ENCODE data around the gene FUT3.
"Not testable (repeated sequence)": the region's sequence is repeated elsewhere in the genome, so short reads cannot be mapped to it uniquely, and the experiment has no call there.

The FUT3 gene

GRCh38 chr19:5844456-5845433 is 6.5 kb downstream of the FUT3 start:
- DNase-seq, result no peak

DNA sequence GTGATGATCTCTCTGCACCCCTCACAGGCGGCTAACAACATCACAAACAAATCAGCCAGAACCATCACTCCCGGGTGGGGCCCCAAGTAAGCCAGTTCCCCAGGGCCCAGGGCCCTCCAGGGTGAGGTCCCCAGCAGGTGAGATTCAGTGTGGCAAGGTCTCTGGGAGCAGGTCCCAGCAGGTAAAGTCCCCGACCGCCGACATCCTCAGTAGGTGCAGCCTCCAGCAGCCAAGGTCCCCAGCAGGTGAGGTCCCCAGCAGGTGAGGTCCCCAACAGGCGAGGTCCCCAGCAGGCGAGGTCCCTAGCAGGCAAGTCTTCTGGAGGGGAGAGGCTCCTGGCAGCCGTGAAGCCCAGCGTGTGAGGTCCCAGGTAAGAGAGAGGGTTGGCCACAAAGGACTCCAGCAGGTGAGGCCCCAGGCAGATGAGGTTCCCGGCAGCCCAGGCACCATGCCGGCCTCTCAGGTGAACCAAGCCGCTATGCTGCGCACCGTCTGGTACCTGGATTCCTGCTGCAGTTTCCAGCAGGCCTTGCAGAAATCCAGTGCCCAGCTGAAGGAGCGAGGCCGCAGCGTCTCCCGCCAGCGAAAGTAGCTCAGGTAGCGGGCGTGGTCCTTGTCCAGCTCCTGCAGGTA is 7.8 kb downstream of the FUT3 start:
- DNase-seq, result no peak

GRCh38 chr19:5841735-5842111 is 9.5 kb downstream of the FUT3 start:
- not testable (repeated sequence) for DNase-seq

DNA sequence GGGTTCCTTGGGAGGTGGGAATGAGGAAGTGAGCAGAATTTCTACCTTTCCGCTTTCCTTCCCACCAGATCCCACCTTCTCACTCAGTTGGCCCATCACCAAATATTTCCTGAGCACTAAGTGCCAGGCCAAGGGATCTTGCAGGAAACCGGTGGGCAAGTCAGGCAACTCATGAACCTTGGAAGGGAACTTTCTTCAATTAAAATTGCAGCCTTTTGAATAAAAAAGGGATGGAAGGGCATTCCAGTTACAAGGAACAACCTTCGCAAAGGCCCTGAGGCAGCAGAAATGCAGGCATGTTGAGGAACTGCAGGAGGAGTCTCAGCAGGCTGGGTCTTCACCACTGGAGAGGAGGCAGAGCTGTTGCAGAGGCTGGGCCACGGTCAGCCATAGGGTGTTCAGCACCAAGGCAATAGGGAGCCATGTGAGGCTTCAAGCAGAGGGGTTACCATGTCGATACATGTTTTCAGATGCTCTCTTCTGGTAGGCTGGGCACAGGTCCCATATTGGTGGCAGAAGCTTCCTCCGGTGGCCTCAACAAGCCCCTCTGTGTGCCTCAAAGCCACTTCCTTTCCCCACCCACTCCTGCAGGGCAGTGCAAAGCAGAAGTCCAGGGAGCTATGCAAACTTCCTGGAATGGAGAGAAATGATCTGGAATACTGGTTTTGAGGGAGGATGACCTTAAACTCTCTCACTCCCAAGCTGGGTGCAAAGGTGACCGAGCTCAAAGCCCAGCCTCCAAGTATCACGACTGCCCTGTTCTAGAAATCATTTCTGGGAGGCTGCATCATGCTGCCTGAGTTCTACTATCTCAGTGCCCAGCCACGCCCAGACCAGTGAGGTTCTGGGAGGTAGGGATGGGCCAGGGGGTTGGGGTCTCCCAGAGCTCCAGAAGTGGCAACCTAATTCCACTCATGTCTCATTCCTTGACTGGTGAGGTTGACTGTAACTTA is 11.9 kb downstream of the FUT3 start, which contains the start of gene FUT6:
FUT6 (minus strand) TSS at position 638 of the 953 bp plus-strand sequence. CDS start 7,135 bp downstream, outside the sequence.
- DNase-seq, result no peak

GRCh38 chr19:5838353-5839064 is 12.7 kb downstream of the FUT3 start:
- no peak for DNase-seq

DNA sequence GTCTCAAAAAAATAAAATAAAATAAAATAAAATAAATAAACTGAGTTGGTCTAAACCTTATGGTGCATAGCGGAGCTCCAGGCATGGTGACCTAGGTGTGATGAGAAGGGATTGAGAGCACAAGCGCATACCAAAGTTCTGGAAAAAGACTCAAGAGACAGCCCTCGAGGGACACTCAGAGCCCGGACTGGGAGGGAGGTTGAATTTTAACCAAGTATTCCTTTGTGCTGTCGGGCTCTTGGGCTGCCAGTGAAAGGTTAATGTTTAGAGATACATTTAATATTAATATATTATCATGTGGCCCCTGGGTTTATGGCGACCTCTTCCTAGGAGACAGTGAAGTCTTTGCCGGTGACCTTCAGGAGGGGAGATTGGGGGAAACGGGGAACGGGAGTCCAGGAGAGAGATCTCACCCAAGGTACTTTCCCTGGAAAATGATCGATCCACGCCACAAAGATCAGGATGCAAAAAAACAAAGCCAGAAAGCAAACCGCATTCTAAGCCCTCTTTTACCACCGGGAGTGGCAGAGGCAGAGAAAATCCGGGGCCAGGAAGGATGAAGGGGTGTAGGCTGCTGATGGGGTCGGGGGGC is 13.4 kb downstream of the FUT3 start:
- no peak for DNase-seq

DNA sequence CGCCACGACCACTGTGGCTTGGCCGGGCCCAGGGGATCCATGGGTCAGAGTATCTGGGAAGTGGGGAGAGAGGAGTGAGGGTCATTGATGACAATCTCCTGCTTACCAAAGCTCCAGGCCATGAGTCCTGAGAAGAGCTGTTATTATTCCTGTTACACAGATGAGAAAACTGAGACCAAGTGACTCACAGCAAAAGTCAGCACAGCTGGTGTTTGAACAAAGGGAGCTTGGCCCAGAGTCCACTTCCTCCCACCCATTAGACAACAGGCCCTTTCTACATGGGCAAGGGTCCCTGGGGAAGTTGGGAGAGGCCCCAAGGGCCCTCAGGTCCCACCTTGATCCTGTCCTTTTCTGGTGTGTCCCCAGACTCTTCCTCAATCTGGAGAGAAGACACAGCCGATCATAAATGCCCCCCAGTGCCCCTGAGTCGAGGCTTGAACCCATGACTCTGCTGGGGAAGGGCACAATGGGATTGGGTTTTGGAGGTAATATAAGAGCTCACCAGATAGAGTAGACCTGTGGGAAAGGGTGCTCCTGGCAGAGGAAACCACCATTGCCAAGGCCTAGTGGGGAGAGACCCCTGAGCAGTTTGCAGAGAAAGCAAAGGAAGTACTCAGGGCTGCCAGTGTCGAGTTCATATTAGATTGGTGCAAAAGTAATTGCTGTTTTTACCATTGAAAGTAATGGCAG is 18.6 kb downstream of the FUT3 start:
- no peak for DNase-seq

DNA sequence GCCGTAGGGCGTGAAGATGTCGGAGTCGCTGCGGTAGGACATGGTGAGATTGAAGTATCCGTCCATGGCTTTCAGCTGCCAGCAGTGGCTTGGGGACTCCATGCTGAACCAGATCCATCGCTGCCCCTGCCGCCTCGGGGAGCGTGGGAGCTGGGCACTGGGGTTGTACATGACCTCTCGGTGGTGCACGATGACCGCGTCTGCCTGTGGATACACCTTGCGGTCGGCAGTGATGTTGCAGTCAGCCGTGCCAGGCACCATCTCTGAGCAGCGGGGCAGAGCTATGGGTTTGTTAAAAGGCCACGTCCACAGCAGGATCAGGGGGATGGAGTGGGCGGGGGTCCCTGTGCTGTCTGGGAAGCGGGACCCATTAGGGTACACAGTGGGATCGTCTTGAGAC is 19.2 kb downstream of the FUT3 start:
- DNase-seq, result no peak

- no peak for DNase-seq
Observed at GRCh38 chr19:5831159-5831558, 20.1 kb downstream of the FUT3 start.

- DNase-seq, result no peak
Observed at GRCh38 chr19:5829567-5830310, 21.5 kb downstream of the FUT3 start.

DNA sequence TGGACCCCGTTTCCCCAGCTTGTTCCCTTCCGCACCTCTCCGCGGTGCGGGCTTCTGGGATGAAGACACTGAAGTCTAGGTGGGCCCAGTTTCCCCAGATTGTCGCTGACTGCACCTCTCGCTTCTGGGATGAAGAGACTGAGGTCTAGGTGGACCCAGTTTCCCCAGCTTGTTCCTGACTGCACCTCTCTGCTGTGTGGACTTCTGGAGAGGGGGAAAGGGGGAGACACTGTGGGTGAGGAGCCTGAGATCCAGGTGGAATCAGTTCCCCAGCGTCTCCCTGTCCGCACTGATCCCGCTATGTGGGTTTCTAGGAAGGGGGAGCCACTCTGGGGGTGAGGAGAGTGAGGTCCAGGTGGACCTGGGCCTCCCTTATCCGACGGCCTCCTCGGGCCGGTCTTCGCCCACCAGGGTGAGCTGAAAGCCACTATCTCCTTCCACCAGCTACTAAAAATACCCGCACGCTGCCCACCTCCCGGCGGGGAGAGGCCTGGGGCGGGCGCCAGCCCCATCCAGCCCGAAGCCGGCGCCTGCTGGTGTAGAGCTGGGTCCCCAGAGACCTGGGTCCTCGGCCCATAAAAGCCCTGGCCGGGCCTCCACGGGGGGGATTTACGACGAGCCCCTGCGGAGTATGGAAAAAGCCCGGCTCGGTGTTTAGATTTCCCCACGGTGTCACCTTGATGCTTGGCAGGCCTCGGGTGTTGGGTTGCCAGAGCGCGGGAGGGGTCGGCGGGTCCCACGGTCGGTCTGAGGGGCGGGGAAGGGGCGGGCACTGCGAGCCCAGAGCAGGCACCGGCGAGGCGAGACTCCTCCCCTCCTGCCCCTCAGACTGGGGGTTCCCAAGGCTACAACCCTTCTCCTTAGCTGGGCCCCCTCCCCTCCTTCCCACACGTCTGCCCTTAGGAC is 22.3 kb downstream of the FUT3 start:
- peak; percentile 53 for DNase-seq

DNA sequence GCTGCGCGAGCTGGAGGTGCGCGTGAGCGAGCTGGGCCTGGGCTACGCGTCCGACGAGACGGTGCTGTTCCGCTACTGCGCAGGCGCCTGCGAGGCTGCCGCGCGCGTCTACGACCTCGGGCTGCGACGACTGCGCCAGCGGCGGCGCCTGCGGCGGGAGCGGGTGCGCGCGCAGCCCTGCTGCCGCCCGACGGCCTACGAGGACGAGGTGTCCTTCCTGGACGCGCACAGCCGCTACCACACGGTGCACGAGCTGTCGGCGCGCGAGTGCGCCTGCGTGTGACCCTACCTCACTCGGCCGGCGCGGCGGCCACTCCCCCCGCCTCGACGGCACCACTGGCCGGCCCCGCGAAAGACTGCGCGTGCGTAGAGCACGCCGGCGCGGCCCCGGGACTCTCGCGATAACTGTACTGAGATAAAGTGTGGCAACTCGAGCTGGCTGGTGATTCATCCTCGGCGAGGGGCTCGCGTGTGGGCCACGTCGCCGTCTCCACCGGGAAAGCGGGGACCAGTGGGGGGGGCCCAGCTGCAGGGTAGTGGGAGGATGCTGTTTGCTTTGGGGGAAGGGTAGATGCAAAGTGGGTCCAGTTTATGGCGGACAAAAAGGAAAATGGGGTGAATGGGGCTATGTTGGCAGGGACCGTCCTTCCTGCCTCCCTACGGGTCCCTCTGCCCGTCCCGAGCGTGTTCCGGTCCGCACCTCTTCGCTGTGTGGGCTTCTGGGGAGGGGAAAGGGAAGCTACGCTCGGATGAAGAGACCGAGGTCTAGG is 23.2 kb downstream of the FUT3 start:
- DNase-seq, result peak; percentile 97

DNA sequence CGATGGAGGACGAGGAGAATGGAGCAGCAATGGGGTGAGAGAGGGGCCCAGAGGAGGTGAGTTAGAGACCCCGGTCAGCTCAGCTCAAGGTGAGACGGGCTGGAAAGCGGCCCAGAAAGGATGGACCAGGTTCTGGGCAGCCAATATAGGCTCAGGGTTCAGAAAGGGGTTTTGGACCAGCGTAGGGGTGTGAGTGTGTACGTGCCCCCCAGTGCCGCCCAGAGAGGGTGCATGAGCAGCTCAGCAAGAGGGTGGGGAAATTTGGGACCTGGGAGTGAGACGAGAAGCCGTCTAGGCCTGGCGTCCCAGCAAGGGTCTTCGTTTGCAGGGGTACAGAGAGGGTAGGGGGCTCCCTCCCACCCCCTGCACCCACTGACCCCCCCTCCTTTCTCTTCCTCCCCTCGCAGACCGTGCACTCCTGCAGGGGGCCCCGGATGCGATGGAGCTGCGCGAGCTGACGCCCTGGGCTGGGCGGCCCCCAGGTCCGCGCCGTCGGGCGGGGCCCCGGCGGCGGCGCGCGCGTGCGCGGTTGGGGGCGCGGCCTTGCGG is 23.8 kb downstream of the FUT3 start:
- DNase-seq, result no peak

DNA sequence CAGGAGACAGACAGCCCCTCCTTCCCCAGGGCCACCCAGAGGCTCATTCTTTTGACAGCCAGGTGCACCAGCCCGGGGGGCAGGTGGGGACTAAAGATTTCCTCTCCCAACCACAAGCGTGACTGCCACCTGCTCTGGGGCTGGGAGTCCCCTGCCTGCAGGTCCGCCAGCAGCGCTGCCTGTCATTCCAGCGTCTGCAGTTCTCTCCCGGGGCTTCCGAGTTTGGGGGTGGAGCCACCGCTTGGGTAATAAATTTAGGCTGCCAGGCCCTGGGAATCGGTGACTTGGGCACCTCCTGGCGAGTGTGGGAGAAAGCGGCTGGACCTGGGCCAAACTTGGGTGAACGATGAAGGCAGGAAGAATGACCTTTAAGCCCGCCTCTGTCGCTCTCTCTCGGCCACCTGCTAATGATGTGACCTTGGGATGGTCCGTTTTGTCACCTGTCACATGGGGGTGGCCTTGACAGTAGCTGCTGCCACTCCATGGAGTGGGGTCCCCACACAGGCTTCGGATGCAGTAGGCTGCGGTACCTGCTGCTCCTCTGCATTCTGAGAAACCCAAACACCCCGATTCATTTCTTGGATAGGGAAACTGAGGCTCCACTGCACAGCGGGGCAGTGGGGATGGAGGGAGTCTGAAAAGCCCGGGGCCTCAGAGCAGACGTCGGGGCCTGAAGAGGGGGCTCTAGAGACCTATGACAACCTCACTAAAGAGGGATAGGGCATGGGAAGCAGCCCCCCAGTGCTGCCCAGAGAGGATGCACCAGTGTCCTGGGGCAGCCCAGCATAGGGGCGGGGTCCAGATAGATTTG is 24.5 kb downstream of the FUT3 start:
- DNase-seq, result peak; percentile 27

GRCh38 chr19:5825178-5825577 is 26.1 kb downstream of the FUT3 start:
- no peak for DNase-seq

DNA sequence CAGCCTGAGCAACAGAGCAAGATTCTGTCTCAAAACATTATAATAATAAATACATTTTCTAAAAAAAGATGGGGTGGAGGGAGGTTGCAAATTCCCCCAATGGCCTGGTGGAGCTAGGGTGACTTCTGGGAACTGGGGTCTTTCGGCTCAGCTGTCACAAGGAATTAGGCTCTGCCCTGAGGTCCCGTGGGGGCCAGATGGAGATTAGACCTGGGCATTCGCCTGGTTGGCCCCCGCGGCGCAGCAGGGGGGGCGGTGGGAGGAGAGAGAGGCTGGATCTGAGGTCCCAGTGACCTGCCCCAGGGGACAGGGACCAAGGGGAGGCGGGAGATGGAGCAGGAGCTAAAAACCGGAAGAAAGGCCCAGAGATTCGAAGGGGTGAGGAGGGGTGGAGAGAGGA is 26.5 kb downstream of the FUT3 start:
- no peak for DNase-seq

DNA sequence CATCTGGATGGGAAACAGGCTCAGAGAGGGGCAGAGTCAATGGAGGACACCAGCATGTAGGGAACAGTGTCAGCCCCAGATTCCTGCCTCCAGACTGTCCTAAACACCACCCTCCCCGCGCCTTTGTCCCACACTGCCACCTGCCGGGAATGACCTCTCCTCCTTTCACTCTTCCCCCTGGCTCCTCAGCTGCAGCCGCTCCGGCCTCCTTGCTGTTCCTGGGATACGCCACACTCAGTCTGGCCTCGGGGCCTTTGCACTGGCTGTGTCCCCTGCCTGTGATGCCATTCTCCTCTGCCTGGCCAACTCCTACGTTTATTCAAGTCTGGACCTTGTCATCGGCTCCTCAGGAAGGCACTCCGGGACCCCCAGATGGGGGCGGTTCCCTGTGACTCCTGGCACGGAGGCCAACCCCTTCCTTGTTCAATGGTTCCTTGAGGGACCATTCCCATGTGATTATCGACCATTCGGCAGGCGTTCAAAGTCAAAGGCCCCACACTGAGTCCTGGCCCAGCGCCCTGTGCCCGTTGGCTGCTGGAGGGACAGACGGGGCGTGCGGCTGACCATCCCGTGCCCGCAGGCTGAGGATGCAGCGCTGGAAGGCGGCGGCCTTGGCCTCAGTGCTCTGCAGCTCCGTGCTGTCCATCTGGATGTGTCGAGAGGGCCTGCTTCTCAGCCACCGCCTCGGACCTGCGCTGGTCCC is 27.5 kb downstream of the FUT3 start:
- no peak for DNase-seq

All from activated CD4-positive, alpha-beta T cell treated with anti-CD3 and anti-CD28 coated beads for 48 hours (primary cell).